Ovary (tissue), 3 donors: ENCODE results near the gene COPS6.

Experiments used
- EP300 ChIP-seq: sonication (generic); formaldehyde crosslinking; IDR thresholded peaks from one replicate; pipeline ENCODE4 v1.6.1; 2017; ENCODE audit warnings: antibody characterized with exemption
- POLR2A ChIP-seq: fragments of 450-650 bp; IDR thresholded peaks from one replicate; pipeline ENCODE4 v1.6.1; 2017; ENCODE audit warnings: antibody characterized with exemption, mild to moderate bottlenecking, moderate library complexity
- TF ChIP-seq, protein P1 (sequence below), 3 donors: fragments of 450-650 bp in 2 of 3; fragments of 200-600 bp in 1 of 3; IDR thresholded peaks; one replicate each; pipeline versions ENCODE4 v1.5.1 to v1.8.0; 2016 to 2022; ENCODE audit warnings: antibody characterized with exemption in 3 of 3, mild to moderate bottlenecking in 1 of 3
- donor health status: DM: no; HTN: no; CAD: no.

DNA sequence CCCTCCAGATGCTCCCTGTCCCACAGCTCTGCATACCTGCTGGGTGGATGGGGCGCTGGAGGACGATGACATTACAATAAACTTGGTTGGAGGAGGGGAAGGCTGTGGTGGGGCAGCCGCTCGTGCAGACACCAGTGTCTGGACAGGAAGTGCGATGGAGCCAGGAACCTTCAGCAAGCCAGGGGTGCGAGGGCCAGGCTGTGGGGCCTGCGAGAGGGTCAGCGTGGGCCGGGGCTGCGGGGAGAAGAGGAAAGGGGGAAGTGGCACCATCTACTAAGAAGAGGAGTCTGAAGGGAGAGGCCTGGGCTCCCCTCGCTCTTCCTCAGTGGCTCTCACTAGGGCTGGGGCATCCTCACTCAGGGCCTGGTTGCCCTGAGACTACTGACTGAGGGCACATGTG is 19.1 kb downstream of the COPS6 start:
- TF ChIP-seq, protein P1, sequence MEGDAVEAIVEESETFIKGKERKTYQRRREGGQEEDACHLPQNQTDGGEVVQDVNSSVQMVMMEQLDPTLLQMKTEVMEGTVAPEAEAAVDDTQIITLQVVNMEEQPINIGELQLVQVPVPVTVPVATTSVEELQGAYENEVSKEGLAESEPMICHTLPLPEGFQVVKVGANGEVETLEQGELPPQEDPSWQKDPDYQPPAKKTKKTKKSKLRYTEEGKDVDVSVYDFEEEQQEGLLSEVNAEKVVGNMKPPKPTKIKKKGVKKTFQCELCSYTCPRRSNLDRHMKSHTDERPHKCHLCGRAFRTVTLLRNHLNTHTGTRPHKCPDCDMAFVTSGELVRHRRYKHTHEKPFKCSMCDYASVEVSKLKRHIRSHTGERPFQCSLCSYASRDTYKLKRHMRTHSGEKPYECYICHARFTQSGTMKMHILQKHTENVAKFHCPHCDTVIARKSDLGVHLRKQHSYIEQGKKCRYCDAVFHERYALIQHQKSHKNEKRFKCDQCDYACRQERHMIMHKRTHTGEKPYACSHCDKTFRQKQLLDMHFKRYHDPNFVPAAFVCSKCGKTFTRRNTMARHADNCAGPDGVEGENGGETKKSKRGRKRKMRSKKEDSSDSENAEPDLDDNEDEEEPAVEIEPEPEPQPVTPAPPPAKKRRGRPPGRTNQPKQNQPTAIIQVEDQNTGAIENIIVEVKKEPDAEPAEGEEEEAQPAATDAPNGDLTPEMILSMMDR (IDR thresholded peaks at IDR 0.05), result no peak
- TF ChIP-seq POLR2A, result no peak
- no peak for TF ChIP-seq EP300
